CD14-positive monocyte (primary cell): ENCODE measurements around the gene LBR. TPM values are rescaled to one million over a fixed set of nuclear protein-coding genes. Genes with fewer than 3 reads are reported as not detected.

Experiments used
- DNase-seq, 3 donors: peaks; one replicate each; pipeline ENCODE4 v3.0.0-alpha.2; 2011 to 2022
- H2AFZ ChIP-seq: 2 replicates; pipeline ENCODE4 v1.6.0; 2012; ENCODE audit warnings: mild to moderate bottlenecking, low read depth, low read length, inconsistent platforms; ENCODE audit not compliant: insufficient read depth, poor library complexity, severe bottlenecking
- H3K27ac ChIP-seq, 2 donors: 1 replicate in 1 of 2; 2 replicates in 1 of 2; pipeline ENCODE4 v1.5.1; 2012 to 2013; ENCODE audit warnings: low read length in 2 of 2, control low read depth in 1 of 2, inconsistent platforms in 1 of 2, low read depth in 1 of 2, mild to moderate bottlenecking in 1 of 2
- H3K27me3 ChIP-seq, 2 donors: one replicate each; pipeline versions ENCODE4 v1.6.0 to v1.6.1; 2011 to 2013; ENCODE audit warnings: low read length in 2 of 2; ENCODE audit not compliant: control insufficient read depth in 2 of 2, insufficient read depth in 2 of 2
- H3K36me3 ChIP-seq, 2 donors: replicated peaks in 1 of 2; 1 replicate in 1 of 2; 2 replicates in 1 of 2; pipeline versions ENCODE4 v1.5.1 to v1.6.1; 2012 to 2013; ENCODE audit warnings: low read length in 2 of 2, control low read depth in 1 of 2, inconsistent platforms in 1 of 2, mild to moderate bottlenecking in 1 of 2; ENCODE audit not compliant: insufficient read depth in 2 of 2, control insufficient read depth in 1 of 2
- H3K4me1 ChIP-seq, 2 donors: 1 replicate in 1 of 2; 2 replicates in 1 of 2; pipeline versions ENCODE4 v1.5.1 to v1.6.1; 2012 to 2013; ENCODE audit warnings: low read length in 2 of 2, control low read depth in 1 of 2, inconsistent platforms in 1 of 2, mild to moderate bottlenecking in 1 of 2, moderate library complexity in 1 of 2; ENCODE audit not compliant: insufficient read depth in 2 of 2, control insufficient read depth in 1 of 2
- H3K4me2 ChIP-seq: replicated peaks from 2 replicates; pipeline ENCODE3; 2012; ENCODE audit warnings: low read length, moderate library complexity, mild to moderate bottlenecking; ENCODE audit not compliant: poor library complexity, severe bottlenecking; ENCODE audit errors: extremely low read depth
- H3K4me3 ChIP-seq, 3 experiments: fragments of 200-600 bp in 1 of 3; sonication (generic) in 1 of 3; replicated peaks in 1 of 3; 1 replicate in 2 of 3; 2 replicates in 1 of 3; pipeline ENCODE4 v1.5.1; 2011 to 2013; ENCODE audit warnings: low read length in 3 of 3, mild to moderate bottlenecking in 3 of 3, control low read depth in 2 of 3, low read depth in 2 of 3, inconsistent platforms in 1 of 3, moderate library complexity in 1 of 3
- H3K79me2 ChIP-seq: 2 replicates; pipeline ENCODE4 v1.6.0; 2012; ENCODE audit warnings: mild to moderate bottlenecking, control low read depth, inconsistent platforms, low read length, moderate library complexity; ENCODE audit not compliant: insufficient read depth
- H3K9ac ChIP-seq: 2 replicates; pipeline ENCODE4 v1.6.0; 2017; ENCODE audit warnings: low read length, mild to moderate bottlenecking; ENCODE audit not compliant: insufficient read depth, poor library complexity, severe bottlenecking
- H3K9me3 ChIP-seq, 2 donors: replicated peaks in 1 of 2; 1 replicate in 1 of 2; 2 replicates in 1 of 2; pipeline versions ENCODE4 v1.5.1 to v1.6.1; 2012 to 2013; ENCODE audit warnings: low read length in 2 of 2, control low read depth in 1 of 2; ENCODE audit not compliant: control insufficient read depth in 1 of 2, insufficient read depth in 1 of 2
- H4K20me1 ChIP-seq: 2 replicates; pipeline ENCODE4 v1.6.0; 2012; ENCODE audit warnings: mild to moderate bottlenecking, low read length, control low read depth, moderate library complexity; ENCODE audit not compliant: insufficient read depth
- H3K27ac Mint-ChIP-seq, 7 donors: one replicate each; pipeline ENCODE4 v1.8.0; 2020; ENCODE audit warnings: mild to moderate bottlenecking in 7 of 7, mixed read lengths in 7 of 7, moderate library complexity in 6 of 7, inconsistent platforms in 2 of 7
- H3K27me3 Mint-ChIP-seq, 3 donors: one replicate each; pipeline ENCODE4 v1.8.0; 2021 to 2022; ENCODE audit warnings: low read depth in 3 of 3, mild to moderate bottlenecking in 3 of 3, mixed read lengths in 3 of 3, moderate library complexity in 3 of 3, inconsistent platforms in 1 of 3
- H3K36me3 Mint-ChIP-seq, 2 donors: one replicate each; pipeline ENCODE4 v1.8.0; 2020; ENCODE audit warnings: mixed read lengths in 2 of 2, inconsistent platforms in 1 of 2, mild to moderate bottlenecking in 1 of 2
- H3K4me1 Mint-ChIP-seq: one replicate; pipeline ENCODE4 v1.8.0; 2020; ENCODE audit warnings: mild to moderate bottlenecking, mixed read lengths
- H3K4me3 Mint-ChIP-seq, 2 donors: one replicate each; pipeline ENCODE4 v1.8.0; 2020; ENCODE audit warnings: mild to moderate bottlenecking in 2 of 2, mixed read lengths in 2 of 2, moderate library complexity in 1 of 2
- H3K9me3 Mint-ChIP-seq, 7 donors: one replicate each; pipeline ENCODE4 v1.8.0; 2020 to 2022; ENCODE audit warnings: mixed read lengths in 7 of 7, mild to moderate bottlenecking in 6 of 7, moderate library complexity in 6 of 7, inconsistent platforms in 2 of 7
- WGBS: methylation state at CpG from one replicate; pipeline ENCODE4 v1.1.5; 2013; ENCODE audit warnings: missing lambda C conversion rate; ENCODE audit not compliant: insufficient coverage; 5-methylcytosine and 5-hydroxymethylcytosine counted together
- intact Hi-C, 2 donors: fragments of 100-400 bp; cut with micrococcal nuclease; formaldehyde crosslinking; loops; one replicate each; pipeline versions ENCODE4 v1.15.0 to v1.15.1; 2023
- polyA plus RNA-seq, 3 donors: library from polyadenylated mRNA; depleted of rRNA in 1 of 3; unstranded in 2 of 3; stranded (reverse) in 1 of 3; fragments of 300-500 nt in 2 of 3; fragments of >200 nt in 1 of 3; fragmentation: Illumina TruSeq in 2 of 3; gene quantifications; 1 replicate in 2 of 3; 2 replicates in 1 of 3; pipeline ENCODE4 v1.2.3, GENCODE V29; 2012 to 2021
- TF ChIP-seq, protein P1 (sequence below): fragments of 200-600 bp; IDR thresholded peaks from one replicate; pipeline ENCODE4 v1.8.0; 2022; ENCODE audit warnings: antibody characterized with exemption, mild to moderate bottlenecking

LBR gene
- polyA plus RNA-seq, 3 donors: 31.8 to 125 (median 100) TPM

DNA sequence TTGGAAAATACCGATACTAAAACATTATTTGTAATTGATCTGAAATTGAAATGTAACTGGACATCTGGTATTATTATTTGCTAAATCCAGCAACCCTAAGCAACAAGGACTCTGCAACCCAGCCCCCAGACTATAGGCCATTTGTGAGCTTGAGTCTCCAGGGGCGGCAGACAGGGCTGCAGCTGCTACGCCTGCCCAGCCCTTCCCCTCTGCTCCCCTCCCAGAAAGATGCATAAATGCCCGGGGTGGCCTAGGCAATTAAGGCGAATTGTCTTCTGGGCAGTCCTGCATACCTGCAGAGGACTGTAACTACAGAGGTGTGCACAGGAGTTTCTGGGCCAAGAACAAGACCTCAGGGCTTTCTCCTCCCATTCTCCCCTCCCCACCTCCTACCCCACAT lies 41.2 kb upstream of the LBR start:
- no peaks in the 10 kb centered on the region for H3K27me3 ChIP-seq
- DNase-seq: no peak
- H2AFZ ChIP-seq: no peak overlapping the region
- no peak overlapping the region for H3K4me3 ChIP-seq
- peak overlapping the region in 1 of 2 donors; percentile 24 for H3K4me3 Mint-ChIP-seq
- peaks cover 5% of the 10 kb centered on the region for H3K79me2 ChIP-seq
- H3K4me1 Mint-ChIP-seq: peaks cover 41% of the 10 kb centered on the region
- peaks cover 0 to 3% of the 10 kb centered on the region in 2 donors for H3K36me3 Mint-ChIP-seq
- TF ChIP-seq, protein P1, sequence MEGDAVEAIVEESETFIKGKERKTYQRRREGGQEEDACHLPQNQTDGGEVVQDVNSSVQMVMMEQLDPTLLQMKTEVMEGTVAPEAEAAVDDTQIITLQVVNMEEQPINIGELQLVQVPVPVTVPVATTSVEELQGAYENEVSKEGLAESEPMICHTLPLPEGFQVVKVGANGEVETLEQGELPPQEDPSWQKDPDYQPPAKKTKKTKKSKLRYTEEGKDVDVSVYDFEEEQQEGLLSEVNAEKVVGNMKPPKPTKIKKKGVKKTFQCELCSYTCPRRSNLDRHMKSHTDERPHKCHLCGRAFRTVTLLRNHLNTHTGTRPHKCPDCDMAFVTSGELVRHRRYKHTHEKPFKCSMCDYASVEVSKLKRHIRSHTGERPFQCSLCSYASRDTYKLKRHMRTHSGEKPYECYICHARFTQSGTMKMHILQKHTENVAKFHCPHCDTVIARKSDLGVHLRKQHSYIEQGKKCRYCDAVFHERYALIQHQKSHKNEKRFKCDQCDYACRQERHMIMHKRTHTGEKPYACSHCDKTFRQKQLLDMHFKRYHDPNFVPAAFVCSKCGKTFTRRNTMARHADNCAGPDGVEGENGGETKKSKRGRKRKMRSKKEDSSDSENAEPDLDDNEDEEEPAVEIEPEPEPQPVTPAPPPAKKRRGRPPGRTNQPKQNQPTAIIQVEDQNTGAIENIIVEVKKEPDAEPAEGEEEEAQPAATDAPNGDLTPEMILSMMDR: no peak
- H3K9me3 ChIP-seq: no peaks in the 10 kb centered on the region
- H3K4me1 ChIP-seq: peaks cover 29 to 36% of the 10 kb centered on the region in 2 donors
- H3K4me2 ChIP-seq: no peak overlapping the region
- no peaks in the 10 kb centered on the region for H3K27me3 Mint-ChIP-seq
- 93% methylated on average over 3 of the region's 5 CpGs for WGBS
- peak overlapping the region in 1 of 2 donors; percentile 100 for H3K27ac ChIP-seq
- H3K27ac Mint-ChIP-seq: peak overlapping the region in 3 of 7 donors; percentile 95 to 98 (median 96)
- H4K20me1 ChIP-seq: no peaks in the 10 kb centered on the region
- intact Hi-C loops: loop anchor here in 1 of 2 donors (5.0 kb wide), 1 partner anchor 42 kb away; the partner anchor contains the start of gene LBR
- H3K36me3 ChIP-seq: no peaks in the 10 kb centered on the region
- H3K9me3 Mint-ChIP-seq: peaks cover 0 to 2% (median 0%) of the 10 kb centered on the region in 7 donors
- H3K9ac ChIP-seq: no peak overlapping the region

DNA sequence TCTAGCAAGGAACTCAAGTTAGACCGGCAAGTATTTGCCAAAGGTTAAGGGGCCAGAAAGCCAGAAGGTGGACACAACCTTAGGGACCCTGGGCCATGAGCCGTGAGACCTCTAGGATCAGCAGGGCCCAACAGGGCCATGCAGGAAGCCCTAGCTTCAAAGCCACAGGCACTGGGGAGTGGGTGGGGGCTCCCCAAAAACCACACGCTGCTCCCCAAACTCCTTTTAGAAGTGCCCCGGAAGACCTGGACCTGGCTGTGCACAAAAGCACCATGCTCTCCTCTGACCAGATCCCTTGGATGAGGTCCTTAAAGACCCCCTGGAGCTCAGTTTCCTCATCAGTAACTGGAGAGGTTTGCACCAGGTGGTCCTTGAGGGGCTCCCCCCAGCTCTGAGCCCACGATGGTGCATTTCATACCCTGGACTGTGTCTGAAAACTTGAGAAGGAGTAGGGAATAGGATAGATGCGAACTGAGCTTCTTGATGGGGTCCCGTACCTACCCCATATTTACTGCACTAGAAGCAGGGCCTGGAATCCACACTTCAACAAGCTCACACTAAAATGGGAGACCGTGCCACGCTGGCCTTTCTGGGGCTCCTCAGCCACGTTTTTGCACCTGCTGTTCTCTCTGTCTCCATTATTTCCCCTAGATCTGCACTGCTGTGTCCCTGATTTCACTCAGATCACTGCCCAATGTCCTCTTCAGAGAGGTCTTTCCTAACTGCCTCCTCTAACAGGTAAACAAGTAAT lies 40.6 kb upstream of the LBR start:
- DNase-seq: no peak
- peak overlapping the region; percentile 94 for H2AFZ ChIP-seq

More for the DNA sequence above, 40.6 kb upstream of the LBR start:
- peak overlapping the region; percentile 97 to 100 for H3K27ac ChIP-seq
- Mint-ChIP-seq H3K4me1 (peaks cover 38% of the 10 kb centered on the region), H3K9me3 (peaks cover 0 to 2% (median 0%) of the 10 kb centered on the region in 7 donors), H3K27ac (peak overlapping the region; percentile 95 to 98 (median 98)), H3K36me3 (peaks cover 0 to 3% of the 10 kb centered on the region in 2 donors), H3K4me3 (peak overlapping the region; percentile 85 to 89), H3K27me3 (no peaks in the 10 kb centered on the region)
- no peaks in the 10 kb centered on the region for H4K20me1 ChIP-seq
- H3K79me2 ChIP-seq: peaks cover 5% of the 10 kb centered on the region
- no peaks in the 10 kb centered on the region for H3K36me3 ChIP-seq
- WGBS: 57% methylated on average over 9 of the region's 10 CpGs
- H3K27me3 ChIP-seq: no peaks in the 10 kb centered on the region
- peak overlapping the region; percentile 98 for H3K9ac ChIP-seq
- peak overlapping the region in 2 of 3 experiments; percentile 66 to 92 for H3K4me3 ChIP-seq
- no peaks in the 10 kb centered on the region for H3K9me3 ChIP-seq
- peaks cover 29 to 36% of the 10 kb centered on the region in 2 donors for H3K4me1 ChIP-seq
- TF ChIP-seq, protein P1: no peak
- intact Hi-C loops: loop anchor here in 1 of 2 donors (5.0 kb wide), 1 partner anchor 41 kb away; the partner anchor contains the start of gene LBR
- peak overlapping the region; percentile 99 for H3K4me2 ChIP-seq
